HuH-7.5 (cell line): ENCODE data around the gene NYNRIN.
"Not testable (repeated sequence)": the region's sequence is repeated elsewhere in the genome, so short reads cannot be mapped to it uniquely, and the experiment has no call there.

Experiments used
- DNase-seq: peaks from one replicate; pipeline ENCODE4 v3.0.0; 2011; ENCODE audit warnings: low spot score

NYNRIN gene

DNA sequence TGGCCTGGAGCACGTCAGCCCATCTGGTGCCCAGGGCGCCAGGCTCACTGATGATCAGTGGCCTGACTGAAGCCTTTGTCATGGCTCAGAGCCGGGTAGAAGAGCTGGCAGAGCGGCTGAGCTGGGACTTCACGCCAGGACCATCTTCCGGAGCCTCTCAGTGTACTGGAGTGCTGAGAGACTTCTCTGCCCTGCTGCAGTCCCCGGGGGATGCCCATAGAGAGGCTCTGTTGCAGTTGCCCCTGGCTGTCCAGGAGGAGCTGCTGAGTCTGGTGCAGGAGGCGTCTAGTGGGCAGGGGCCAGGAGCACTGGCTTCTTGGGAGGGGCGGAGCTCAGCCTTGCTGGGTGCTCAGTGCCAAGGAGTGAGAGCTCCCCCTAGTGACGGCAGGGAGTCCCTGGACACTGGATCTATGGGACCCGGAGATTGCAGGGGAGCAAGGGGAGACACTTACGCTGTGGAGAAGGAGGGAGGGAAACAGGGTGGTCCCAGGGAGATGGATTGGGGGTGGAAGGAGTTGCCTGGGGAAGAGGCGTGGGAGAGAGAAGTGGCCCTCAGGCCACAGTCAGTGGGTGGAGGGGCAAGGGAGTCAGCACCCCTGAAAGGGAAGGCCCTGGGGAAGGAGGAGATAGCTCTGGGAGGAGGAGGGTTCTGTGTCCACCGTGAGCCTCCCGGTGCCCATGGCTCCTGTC lies 32.9 kb downstream of the NYNRIN start:
- peak; percentile 93 for DNase-seq

DNA sequence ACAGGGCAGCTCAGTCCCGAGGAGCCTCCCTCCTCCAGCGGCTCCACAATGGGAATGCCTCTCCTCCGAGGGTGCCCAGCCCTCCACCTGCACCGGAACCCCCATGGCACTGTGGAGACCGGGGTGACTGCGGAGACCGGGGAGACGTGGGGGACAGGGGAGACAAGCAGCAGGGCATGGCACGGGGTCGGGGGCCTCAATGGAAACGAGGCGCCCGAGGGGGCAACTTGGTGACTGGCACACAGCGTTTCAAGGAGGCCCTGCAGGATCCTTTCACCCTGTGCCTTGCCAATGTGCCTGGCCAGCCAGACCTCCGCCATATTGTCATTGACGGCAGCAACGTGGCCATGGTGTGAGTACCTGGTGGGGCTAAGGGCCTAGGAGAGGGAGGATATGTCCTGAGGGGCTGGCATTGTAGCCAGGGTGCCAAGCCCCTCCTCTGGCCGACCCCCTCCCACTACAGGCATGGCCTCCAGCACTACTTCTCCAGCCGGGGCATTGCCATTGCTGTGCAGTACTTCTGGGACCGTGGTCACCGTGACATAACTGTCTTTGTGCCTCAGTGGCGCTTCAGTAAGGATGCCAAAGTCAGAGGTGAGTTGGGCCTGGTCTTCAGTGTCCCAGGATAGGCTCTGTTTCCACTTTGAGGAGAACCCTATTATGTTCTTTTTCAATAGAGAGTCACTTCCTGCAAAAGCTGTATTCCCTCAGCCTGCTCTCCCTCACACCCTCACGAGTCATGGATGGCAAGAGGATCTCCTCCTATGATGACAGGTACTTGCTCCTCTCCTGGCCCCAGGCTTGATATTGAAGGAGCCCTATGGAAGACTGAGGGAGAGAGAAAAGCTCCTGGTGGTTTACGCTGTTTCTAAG lies 33.7 kb downstream of the NYNRIN start:
- DNase-seq, result no peak

DNA sequence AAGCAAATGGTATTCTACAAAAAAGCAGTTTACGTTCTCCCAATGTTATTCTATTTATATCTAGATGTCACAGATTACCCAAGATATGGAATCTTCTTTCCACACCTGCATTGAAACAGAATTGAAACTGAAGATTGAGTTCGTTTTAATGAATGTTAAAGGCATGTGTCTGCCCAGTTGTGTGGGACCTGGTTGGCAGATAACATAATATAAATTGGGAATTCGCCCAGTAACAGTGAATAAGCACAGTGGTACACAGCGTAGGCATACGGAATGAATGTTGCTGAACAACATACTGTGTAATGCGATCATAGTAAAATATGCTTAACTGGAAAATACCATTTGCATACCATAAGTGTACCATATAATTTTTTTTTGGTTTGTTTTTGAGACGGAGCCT lies 35.2 kb downstream of the NYNRIN start:
- no peak for DNase-seq

DNA sequence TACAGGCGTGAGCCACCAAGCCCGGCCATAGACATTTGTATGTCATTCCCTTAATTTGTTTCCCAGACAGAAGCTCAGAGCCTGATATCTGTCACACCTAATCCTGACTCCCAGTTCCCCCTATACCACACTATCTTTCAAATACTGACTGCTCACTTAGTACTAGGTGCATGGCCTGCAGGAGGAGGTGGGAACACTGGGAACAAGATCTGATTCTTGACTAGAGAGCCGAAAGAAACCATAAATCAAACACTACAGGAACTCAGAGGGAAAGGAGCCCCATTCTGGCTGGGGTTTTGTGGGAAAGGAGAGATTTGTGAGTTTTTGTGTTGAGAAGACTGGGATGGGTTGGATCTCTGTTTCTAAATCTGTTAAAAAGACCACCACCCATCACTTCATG lies 35.9 kb downstream of the NYNRIN start:
- DNase-seq, result no peak

DNA sequence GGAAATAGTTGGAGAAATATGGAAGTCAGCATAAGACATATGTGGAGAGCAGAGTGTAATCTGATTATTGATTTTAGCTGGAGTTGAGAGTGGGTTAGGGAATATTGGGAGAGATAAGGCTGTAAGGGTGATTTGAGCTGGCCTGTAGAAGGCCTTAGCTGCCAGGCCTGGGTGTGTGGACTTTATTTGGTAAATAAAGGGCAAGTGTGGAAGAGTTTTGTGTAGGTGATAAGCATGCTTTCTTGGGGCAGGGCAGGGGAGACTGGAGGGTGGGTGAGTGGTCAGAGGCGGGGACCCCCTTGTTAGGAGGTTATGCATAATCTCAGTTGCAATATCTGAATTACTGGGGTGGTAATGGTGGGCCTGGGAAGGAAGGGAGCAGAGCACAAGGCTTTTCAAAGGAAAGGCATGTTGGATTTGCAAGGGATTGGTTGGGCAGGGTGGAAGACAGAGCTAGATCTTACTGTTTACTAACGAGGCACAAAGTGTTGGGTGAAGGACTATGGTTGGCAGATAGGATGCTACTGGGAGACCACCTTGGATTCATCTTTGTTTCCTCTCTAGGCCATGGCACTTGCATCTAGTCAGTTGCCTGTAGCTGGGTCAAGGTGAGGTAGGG lies 36.5 kb downstream of the NYNRIN start:
- DNase-seq, result no peak

DNA sequence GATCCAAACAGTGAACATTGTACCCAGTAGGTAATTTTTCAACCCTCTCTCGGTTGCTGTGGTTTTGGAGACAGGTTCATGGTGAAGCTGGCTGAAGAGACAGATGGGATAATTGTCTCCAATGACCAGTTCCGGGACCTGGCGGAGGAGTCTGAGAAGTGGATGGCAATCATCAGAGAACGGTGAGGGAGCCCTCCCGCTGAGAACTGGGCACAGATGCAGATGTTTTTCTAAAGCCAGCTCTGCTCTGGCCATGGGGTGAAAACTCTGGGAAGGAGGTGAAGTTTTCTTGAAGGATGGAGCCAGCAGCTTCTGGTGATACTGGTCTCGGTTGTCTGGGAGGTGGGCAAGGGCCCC lies 37.2 kb downstream of the NYNRIN start:
- DNase-seq, result no peak

DNA sequence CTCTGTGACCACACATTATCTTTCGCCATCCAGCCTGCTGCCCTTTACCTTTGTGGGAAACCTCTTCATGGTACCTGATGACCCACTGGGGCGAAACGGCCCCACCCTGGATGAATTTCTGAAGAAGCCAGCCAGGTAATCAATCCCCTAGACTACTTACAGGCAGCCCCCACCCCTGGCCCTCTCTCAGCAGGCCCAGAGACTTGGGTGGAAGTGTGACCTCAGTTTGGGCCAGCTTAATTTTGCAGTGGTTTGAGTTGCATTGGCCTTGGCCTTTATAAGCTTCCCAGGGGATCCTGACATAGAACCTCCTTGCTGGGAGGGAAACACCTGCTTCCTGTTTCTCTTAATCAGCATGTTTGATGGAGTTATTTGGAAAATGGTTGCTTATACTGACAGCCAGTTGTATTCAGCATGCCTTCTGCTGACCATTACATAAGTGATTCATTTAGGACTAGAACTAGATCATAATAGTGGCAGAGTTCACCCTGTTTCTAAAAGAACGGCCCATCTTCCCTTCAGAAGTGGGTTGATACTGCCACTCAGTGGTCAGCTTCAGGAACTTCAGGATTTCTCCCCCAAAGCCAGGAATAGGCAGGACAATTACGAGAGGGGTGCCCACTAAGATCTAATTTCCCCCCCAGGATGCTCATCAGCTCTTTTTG lies 37.7 kb downstream of the NYNRIN start:
- DNase-seq, result peak; percentile 67

DNA sequence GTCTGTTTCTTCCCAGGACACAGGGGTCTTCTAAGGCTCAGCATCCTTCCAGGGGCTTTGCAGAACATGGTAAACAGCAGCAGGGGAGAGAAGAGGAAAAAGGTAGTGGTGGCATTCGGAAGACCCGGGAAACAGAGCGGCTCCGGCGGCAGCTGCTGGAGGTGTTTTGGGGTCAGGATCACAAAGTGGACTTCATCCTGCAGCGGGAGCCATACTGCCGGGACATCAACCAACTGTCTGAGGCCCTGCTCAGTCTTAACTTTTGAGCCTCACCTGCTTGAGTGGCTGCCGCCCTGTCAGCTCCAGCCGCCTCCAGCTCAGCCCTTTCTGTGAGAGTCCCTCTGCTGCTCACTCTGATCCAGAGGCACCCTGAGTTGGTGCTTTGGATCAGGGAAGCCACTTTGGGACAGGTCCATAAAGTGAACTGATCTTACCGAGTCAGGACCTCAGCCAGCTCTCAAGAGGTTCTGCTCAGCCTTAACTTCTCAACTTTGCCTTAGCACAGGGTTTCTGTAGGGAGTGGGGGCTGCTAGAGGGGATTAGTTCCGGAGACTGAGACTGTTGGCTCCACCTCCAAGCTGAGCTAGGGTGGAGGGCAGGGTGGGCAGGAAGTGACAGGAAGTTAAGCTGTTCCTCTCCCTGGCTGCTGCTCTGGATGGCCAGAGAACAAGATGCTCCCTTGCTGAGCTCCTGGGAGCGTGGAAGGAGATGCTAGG lies 38.4 kb downstream of the NYNRIN start:
- DNase-seq, result no peak

DNA sequence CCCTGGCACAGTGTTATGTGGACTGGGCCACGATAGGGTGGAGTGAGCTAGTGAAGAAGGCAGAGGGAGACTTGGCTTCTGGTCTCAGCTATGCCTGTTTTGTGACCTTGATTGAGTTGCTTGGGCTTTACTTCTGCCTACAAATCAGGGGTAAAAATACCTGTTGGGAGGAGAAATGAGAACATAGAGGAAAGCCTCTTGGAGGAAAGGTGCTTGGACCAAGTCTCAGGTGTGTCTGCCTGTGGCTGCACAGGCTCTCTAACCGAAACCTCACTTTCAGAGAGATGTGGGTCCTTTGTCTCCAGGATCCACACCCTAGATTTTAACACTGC lies 38.9 kb downstream of the NYNRIN start:
- no peak for DNase-seq

DNA sequence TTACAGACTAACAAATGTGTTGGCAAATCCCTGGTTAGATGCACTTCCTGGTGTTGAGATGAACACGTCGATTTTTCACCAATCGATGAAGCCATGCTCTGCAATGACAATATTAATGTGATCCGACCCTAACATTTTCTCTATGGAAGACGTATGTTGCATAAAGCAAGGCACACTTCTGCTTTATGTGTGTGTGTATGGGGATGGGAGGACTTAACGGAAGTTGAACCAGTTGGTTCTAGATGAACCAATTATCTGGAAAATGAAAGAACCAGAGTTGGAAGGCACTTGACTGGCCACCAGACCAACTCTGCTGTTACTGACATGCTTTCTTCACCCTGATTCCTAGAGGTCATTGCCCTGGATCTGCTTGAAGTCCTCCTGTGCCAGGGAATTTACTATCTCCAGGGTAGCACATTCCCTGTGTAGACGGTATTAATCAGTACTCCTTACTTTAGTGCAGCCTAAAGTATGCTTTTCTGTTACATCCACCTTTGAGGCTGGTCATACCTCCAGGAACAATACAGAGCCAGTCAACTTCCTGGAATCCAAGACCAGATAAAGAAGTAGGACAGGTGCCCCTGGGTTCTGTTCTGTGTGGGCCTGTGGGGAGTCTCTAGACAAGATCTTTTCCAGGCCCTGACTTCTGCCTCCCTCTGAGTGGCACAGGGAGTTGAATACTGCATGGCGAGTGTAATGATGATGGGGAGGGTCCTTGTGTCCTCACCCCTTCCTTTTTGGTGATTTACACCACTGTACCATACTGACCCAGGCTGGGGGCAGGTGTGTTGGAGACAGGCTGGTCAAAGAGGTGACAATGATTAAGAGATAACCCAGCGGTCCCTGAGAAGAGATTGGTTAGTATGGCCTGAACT lies 39.7 kb downstream of the NYNRIN start:
- no peak for DNase-seq

DNA sequence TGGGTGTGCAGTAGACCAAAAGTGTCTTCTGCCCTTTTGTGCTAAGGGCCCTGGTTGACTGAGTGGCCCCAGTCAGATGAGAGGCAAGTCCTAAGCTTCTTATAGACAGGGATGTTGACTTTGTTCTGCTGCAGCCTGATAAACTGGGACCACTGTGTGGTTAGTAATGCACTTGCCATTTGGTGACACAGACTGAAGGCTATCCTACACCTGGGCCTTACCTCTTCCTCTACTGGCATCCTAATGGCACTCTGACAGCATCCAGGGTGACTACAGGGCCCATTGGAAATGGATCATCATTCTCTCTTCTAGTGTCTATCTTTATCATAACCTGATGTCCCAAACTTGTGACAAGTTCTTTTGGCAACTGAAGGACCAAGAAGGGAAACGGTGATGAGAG lies 40.5 kb downstream of the NYNRIN start:
- no peak for DNase-seq

DNA sequence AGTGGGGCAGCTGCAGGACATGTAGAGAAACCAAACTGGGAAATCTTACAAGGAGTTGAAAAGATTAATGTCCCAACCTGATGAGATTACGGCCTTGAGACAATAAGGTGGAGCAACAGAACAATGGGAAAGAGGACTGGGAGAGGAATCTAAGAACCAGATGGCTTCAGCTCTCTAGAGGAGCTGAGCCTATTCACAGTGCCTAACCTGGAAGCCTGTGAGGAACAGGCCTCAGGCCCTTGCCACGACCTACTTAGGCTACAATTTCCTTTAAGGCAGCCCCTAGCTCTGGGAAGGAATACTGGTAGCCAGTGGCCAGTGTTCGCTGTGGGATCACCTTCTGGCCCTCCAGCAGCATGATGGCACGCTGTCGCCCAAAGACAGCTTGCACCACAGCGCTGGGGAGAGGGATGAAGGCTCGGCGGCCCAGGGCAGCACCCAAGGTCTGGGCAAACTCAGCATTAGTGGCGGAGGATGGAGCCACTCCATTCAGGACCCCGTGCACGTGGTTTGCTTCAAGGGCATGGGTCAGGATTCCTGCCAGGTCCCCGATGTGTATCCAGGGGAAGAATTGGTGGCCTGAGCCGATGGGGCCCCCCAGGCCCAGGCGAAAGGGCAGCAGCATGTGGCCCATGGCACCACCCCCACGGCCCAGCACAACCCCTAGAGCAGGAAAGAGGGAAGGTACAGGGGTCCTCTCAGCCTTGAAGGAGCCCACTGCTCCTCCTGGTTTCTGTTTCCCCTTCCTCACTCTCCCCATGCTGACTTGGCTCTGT lies 41.2 kb downstream of the NYNRIN start:
- no peak for DNase-seq

DNA sequence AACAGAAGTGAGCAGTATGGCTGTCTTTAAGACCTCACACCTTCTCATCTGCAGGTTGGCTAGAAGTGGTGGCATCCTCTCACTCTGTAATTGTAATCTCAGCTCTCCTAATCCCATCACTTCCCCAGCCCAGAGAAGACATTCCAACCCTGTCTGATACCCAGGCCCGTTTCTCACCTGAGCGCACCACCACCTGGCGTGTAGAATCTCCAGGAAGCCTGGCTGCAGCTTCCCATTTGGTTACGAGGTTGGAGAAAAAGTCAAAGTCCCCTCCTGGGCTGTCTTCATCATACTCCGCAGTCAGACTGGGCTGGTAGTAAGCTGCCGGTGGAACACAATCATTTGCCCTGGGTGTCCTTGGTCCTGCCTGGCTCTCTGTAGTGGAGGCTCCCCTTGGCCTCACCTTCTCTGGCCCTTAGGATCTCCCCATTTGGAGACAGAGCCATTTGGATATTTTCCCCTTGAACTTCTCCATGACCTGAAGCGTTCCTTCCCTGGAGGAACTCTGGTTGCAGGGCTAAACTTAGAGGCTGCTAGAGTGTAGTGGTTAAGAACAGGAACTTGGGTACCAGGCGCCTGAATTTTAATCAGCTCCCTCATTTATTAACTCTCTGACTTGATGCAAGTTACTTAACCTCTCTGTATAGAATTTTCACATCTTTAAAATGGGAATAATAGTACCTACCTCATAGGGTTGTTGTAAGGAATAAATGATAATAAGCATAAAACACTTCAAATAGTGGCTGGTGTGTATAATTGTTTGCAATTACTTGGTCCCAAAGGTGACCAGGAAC lies 42.0 kb downstream of the NYNRIN start:
- no peak for DNase-seq

DNA sequence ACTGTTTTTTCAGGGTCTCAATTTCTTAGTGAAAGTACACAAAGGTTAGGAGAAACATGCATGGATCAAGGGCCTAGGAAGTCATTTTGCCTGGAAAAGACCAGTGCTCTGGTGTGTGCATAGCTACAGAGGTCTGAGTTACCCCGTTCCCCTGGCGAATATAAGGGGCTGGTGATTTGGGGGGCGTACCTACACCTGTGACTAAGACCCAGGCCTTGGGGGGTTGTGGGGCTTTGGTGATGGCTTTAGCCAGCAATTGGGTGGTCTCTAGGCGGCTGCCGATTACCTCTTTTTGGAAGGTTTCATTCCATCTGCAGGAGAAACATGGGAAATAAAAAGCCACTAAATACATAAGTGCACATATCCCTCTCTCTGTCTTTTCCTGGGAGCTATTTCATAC lies 42.7 kb downstream of the NYNRIN start:
- DNase-seq, result no peak

DNA sequence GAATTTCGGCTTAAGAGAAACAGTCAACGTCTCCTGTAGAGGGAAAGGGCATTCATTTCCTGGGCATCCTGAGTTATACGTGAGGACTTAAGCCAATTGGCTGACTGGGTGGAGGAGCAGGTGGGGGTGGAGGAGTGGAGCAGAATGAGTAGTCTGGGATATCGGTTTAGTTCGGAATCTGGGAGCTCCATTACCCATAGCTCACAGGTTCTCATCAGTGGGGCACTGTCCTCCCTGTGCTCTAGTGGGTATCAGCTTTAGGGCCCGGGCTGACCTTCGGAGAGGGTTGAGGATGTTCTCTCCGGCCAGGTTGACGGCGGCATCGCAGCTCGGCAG lies 43.1 kb downstream of the NYNRIN start:
- DNase-seq, result peak; percentile 35

DNA sequence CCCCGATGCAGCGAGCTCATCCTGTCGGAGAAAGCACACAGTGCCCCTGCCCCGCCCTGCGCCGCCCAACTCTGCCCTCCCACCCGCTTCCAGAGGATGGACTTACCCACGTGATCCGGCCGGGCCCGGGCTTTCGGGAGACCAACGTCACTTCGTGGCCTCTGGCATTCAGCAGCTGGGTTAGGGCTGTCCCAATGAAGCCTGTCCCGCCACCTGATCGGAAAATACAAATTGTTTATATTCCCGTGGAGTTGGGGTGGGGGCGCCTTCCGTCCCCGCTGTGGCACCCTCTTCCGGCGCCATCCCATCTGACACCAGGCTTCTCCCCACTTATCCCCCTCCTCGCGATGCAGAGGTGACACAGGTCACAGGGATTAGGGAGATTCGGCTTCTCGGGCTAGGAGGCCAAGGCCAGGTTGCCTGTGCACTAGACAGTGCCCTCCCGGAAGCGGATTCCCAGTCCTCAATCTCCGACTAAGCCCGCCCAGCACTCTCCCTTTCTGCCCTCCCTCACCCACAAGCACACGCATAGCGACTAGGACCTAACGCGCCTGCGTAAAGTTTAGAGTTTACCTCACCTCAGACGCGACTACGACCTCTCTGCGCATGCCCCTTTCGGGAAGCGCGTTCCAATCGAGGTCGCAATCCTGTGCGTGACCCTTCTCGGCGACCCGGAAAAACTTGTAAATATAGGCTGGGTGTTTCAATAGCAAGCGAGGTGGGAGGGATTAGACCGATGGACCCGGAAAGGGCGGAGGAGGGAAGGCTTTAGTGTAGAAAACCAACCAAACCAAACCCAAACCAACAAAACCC lies 43.6 kb downstream of the NYNRIN start, which contains the start of gene SDR39U1:
TSS of gene SDR39U1 (minus strand) at position 537 of the 813 bp plus-strand sequence. CDS start at position 530, 7 bp downstream.
- DNase-seq, result peak; percentile 92

DNA sequence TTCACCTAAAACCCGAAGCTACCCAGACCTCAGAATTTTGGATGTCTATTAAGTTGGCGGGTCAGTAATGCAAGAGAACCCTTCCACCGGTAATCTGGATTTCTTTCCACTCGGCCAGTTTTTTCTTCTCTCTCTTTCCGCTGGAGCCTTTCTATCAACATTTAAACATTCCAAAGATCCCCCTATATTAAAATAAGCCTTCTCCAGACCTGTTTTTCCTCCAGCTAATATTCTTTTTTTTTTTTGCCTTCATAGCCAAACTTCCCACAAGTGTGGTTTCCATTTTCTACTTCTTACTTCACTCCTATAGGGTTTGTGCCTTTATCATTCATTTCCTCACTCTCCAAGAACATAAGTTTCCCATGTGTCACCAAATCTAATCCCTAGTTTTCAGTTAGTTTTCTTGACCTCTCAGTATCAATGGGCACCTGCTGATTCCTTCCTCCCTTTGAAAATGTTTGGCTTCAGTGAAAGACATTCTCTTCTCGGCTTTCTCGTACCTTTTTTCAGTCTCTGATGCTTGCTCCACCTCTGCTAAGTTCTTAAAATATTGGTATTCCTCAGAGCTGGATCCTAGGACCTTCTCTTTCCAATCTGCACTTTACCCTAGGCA lies 44.4 kb downstream of the NYNRIN start:
- no peak for DNase-seq

DNA sequence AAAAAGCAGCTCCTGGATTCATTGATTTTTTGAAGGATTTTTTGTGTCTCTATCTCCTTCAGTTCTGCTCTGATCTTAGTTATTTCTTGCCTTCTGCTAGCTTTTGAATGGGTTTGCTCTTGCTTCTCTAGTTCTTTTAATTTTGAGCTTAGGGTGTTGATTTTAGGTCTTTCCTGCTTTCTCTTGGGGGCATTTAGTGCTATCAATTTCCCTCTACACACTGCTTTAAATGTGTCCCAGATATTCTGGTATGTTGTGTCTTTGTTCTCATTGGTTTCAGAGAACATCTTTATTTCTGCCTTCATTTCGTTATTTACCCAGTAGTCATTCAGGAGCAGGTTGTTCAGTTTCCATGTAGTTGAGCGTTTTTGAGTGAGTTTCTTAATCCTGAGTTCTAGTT lies 52.0 kb downstream of the NYNRIN start:
- not testable (repeated sequence) for DNase-seq
